Hepatocyte (in vitro differentiated cells): ENCODE results near the gene RPL7A.

Experiments
- CTCF ChIP-seq: fragments of 200-600 bp; sonication (generic); IDR thresholded peaks from 2 replicates; pipeline ENCODE4 v1.5.1; 2016; ENCODE audit warnings: antibody characterized with exemption, mild to moderate bottlenecking; ENCODE audit not compliant: poor library complexity
- EZH2 ChIP-seq: fragments of 200-600 bp; sonication (generic); IDR thresholded peaks from 2 replicates; pipeline ENCODE4 v1.6.1; 2016; ENCODE audit warnings: antibody characterized with exemption, mild to moderate bottlenecking, borderline replicate concordance
- EZH2phosphoT487 ChIP-seq: fragments of 200-600 bp; sonication (generic); IDR thresholded peaks from one replicate; pipeline ENCODE4 v1.6.1; 2018; ENCODE audit warnings: antibody characterized with exemption, mild to moderate bottlenecking, low read depth, moderate library complexity; ENCODE audit not compliant: unreplicated experiment, severe bottlenecking

DNA sequence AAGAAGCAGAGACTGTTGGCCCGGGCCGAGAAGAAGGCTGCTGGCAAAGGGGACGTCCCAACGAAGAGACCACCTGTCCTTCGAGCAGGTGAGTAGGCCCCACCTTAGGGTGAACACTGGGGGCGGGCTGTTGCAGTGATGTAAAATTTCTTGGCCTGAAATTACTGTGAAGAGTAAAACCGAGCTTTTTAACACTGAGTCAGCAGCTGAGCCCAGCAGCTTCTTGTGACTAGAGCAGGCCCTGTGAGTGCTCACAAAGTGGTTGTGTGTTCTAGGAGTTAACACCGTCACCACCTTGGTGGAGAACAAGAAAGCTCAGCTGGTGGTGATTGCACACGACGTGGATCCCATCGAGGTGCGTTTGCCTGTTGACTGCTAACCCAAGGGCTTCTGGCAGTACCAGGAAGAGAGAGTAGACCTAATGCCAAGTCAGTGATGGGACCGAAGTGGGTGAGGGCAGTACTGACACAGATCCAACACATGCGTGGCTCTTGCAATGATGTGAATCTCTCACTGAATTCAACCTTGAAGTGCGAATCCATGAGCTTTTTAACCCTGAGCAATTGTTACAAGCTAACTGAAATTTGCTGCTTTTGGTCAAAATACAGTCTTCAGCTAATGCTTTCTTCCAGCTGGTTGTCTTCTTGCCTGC is 2.1 kb downstream of the RPL7A start:
- TF ChIP-seq CTCF: no peak
- TF ChIP-seq EZH2phosphoT487: no peak
- no peak for TF ChIP-seq EZH2
